Measurements from ENCODE around the gene SENP2. TPM values are rescaled to one million over a fixed set of nuclear protein-coding genes. Genes with fewer than 3 reads are reported as not detected.

SENP2 gene
- polyA plus RNA-seq, 1 donor (not counting 4 experiments of a cell fraction or from before 2014, with no cell fraction given): 12.6 TPM

- H2AFZ ChIP-seq (ENCODE audit: control insufficient read depth, low read length): no peak overlapping the region
- dilution Hi-C loops (cut with MboI; ENCODE audit: extremely low pct_ligation_motif_present, low sequenced_read_pairs): no loop called here
- no peak for DNase-seq (ENCODE audit: low read depth, low spot score)
- no peak overlapping the region for H3K27ac ChIP-seq (ENCODE audit: control insufficient read depth, insufficient read depth, low read length)
- no peak overlapping the region for H3K4me2 ChIP-seq (ENCODE audit: control insufficient read depth, extremely low read depth, insufficient read depth, low read depth, low read length)
- no peaks in the 10 kb centered on the region for H3K9me1 ChIP-seq (ENCODE audit: control insufficient read depth, extremely low read depth, insufficient read depth, low read length)
- H3K36me3 ChIP-seq (ENCODE audit: control insufficient read depth in 2 of 2, extremely low read depth in 1 of 2, insufficient read depth in 2 of 2, low read length in 2 of 2): no peaks in the 10 kb centered on the region
- H3K9ac ChIP-seq (ENCODE audit: control insufficient read depth, extremely low read depth, insufficient read depth, low read length): no peak overlapping the region
- no peak for TF ChIP-seq CTCF (optimal IDR thresholded peaks at IDR 0.05 in 1 of 3, IDR thresholded peaks at IDR 0.05 in 1 of 3, conservative IDR thresholded peaks at IDR 0.05 in 1 of 3; ENCODE audit: extremely low read depth in 1 of 3, insufficient read depth in 2 of 3, low read length in 3 of 3)
- TF ChIP-seq EZH2 (IDR thresholded peaks at IDR 0.05; ENCODE audit: low read length): no peak
- H3K27me3 ChIP-seq (ENCODE audit: control insufficient read depth, extremely low read depth, insufficient read depth, low read length): no peaks in the 10 kb centered on the region
- FAIRE-seq: no peak
- H3K9me3 ChIP-seq (ENCODE audit: control insufficient read depth, low read depth, low read length): no peaks in the 10 kb centered on the region
- H3K4me1 ChIP-seq (ENCODE audit: control insufficient read depth, extremely low read depth, insufficient read depth, low read length): peaks cover 12% of the 10 kb centered on the region
- no peaks in the 10 kb centered on the region for H3K79me2 ChIP-seq (ENCODE audit: control insufficient read depth, insufficient read depth, low read length)
- H3K4me3 ChIP-seq (ENCODE audit: control insufficient read depth in 2 of 3, extremely low read depth in 1 of 3, insufficient read depth in 2 of 3, low read depth in 1 of 3, low read length in 3 of 3): no peak overlapping the region
- H4K20me1 ChIP-seq (ENCODE audit: control insufficient read depth, extremely low read depth, insufficient read depth, low read length): no peaks in the 10 kb centered on the region
Observed at GRCh38 chr3:185539934-185540333, 46.2 kb upstream of the SENP2 start.

GRCh38 chr3:185540695-185541094, 45.4 kb upstream of the SENP2 start:
- no peak for TF ChIP-seq EZH2 (IDR thresholded peaks at IDR 0.05; ENCODE audit: low read length)
- TF ChIP-seq CTCF (optimal IDR thresholded peaks at IDR 0.05 in 1 of 3, IDR thresholded peaks at IDR 0.05 in 1 of 3, conservative IDR thresholded peaks at IDR 0.05 in 1 of 3; ENCODE audit: extremely low read depth in 1 of 3, insufficient read depth in 2 of 3, low read length in 3 of 3): no peak
- no peaks in the 10 kb centered on the region for H3K27me3 ChIP-seq (ENCODE audit: control insufficient read depth, extremely low read depth, insufficient read depth, low read length)
- H3K9me3 ChIP-seq (ENCODE audit: control insufficient read depth, low read depth, low read length): no peaks in the 10 kb centered on the region
- FAIRE-seq (no peak), DNase-seq (ENCODE audit: low read depth, low spot score) (no peak)
- H2AFZ ChIP-seq (ENCODE audit: control insufficient read depth, low read length): no peak overlapping the region
- H3K9me1 ChIP-seq (ENCODE audit: control insufficient read depth, extremely low read depth, insufficient read depth, low read length): no peaks in the 10 kb centered on the region
- no peaks in the 10 kb centered on the region for H3K36me3 ChIP-seq (ENCODE audit: control insufficient read depth in 2 of 2, extremely low read depth in 1 of 2, insufficient read depth in 2 of 2, low read length in 2 of 2)
- peaks cover 18% of the 10 kb centered on the region for H3K4me1 ChIP-seq (ENCODE audit: control insufficient read depth, extremely low read depth, insufficient read depth, low read length)
- H3K27ac ChIP-seq (ENCODE audit: control insufficient read depth, insufficient read depth, low read length): no peak overlapping the region
- H4K20me1 ChIP-seq (ENCODE audit: control insufficient read depth, extremely low read depth, insufficient read depth, low read length): no peaks in the 10 kb centered on the region
- no peak overlapping the region for H3K4me3 ChIP-seq (ENCODE audit: control insufficient read depth in 2 of 3, extremely low read depth in 1 of 3, insufficient read depth in 2 of 3, low read depth in 1 of 3, low read length in 3 of 3)
- H3K9ac ChIP-seq (ENCODE audit: control insufficient read depth, extremely low read depth, insufficient read depth, low read length): no peak overlapping the region
- H3K4me2 ChIP-seq (ENCODE audit: control insufficient read depth, extremely low read depth, insufficient read depth, low read depth, low read length): no peak overlapping the region
- dilution Hi-C loops (cut with MboI; ENCODE audit: extremely low pct_ligation_motif_present, low sequenced_read_pairs): no loop called here
- H3K79me2 ChIP-seq (ENCODE audit: control insufficient read depth, insufficient read depth, low read length): no peaks in the 10 kb centered on the region
